ENCODE data around the gene SPOCK2. TPM values are rescaled to one million over a fixed set of nuclear protein-coding genes. Genes with fewer than 3 reads are reported as not detected.

SPOCK2 gene
- total RNA-seq, 1 donor from 2014 or later, result 3.2 TPM

- Mint-ChIP-seq H3K36me3 (peaks cover 35% of the 10 kb centered on the region), H3K9me3 (no peaks in the 10 kb centered on the region), H3K27ac (no peak overlapping the region), H3K4me1 (peaks cover 20% of the 10 kb centered on the region), H3K27me3 (ENCODE audit: insufficient read depth, low read depth) (no peaks in the 10 kb centered on the region), H3K4me3 (no peak overlapping the region)
- Histone ChIP-seq H3K27me3 (no peaks in the 10 kb centered on the region), H3K4me1 (no peaks in the 10 kb centered on the region), H2AFZ (replicated peaks) (no peak overlapping the region), H3K9ac (no peak overlapping the region), H3K4me3 (no peak overlapping the region), H3K27ac (no peak overlapping the region), H4K20me1 (ENCODE audit: low read depth) (no peaks in the 10 kb centered on the region), H3F3A (ENCODE audit: low read depth) (no peaks in the 10 kb centered on the region), H3K4me2 (no peak overlapping the region), H3K79me2 (ENCODE audit: low read depth) (no peaks in the 10 kb centered on the region), H3K9me3 (ENCODE audit: low read depth) (no peaks in the 10 kb centered on the region), H3K36me3 (no peaks in the 10 kb centered on the region)
- no peak for TF ChIP-seq EZH2 (IDR thresholded peaks at IDR 0.05)
- no peak for TF ChIP-seq EZH2phosphoT487 (IDR thresholded peaks at IDR 0.05)
- no peak for TF ChIP-seq CTCF (IDR thresholded peaks at IDR 0.05)
- no peak for DNase-seq (ENCODE audit: low spot score)
Measured at GRCh38 chr10:72098301-72098835, 10.0 kb upstream of the SPOCK2 start.

GRCh38 chr10:72097448-72098300, 9.3 kb upstream of the SPOCK2 start:
- H3K9me3 Mint-ChIP-seq, result no peaks in the 10 kb centered on the region

GRCh38 chr10:72096115-72097000, 8.0 kb upstream of the SPOCK2 start:
- TF ChIP-seq EZH2phosphoT487 (IDR thresholded peaks at IDR 0.05) (no peak), EZH2 (IDR thresholded peaks at IDR 0.05) (no peak), CTCF (IDR thresholded peaks at IDR 0.05) (no peak)
- Histone ChIP-seq H3K36me3 (no peaks in the 10 kb centered on the region), H3K9me3 (ENCODE audit: low read depth) (no peaks in the 10 kb centered on the region), H3K4me3 (no peak overlapping the region), H3F3A (ENCODE audit: low read depth) (no peaks in the 10 kb centered on the region), H3K27ac (no peak overlapping the region), H3K79me2 (ENCODE audit: low read depth) (no peaks in the 10 kb centered on the region), H3K4me2 (no peak overlapping the region), H3K27me3 (no peaks in the 10 kb centered on the region), H2AFZ (replicated peaks) (no peak overlapping the region), H3K4me1 (no peaks in the 10 kb centered on the region), H3K9ac (no peak overlapping the region), H4K20me1 (ENCODE audit: low read depth) (no peaks in the 10 kb centered on the region)
- Mint-ChIP-seq H3K4me3 (no peak overlapping the region), H3K36me3 (peaks cover 28% of the 10 kb centered on the region), H3K4me1 (peaks cover 27% of the 10 kb centered on the region), H3K9me3 (no peaks in the 10 kb centered on the region), H3K27ac (peak overlapping the region; percentile 34), H3K27me3 (ENCODE audit: insufficient read depth, low read depth) (no peaks in the 10 kb centered on the region)
- DNase-seq (ENCODE audit: low spot score), result peak; percentile 32

More at GRCh38 chr10:72097448-72098300, 9.3 kb upstream of the SPOCK2 start:
- H3K4me1 ChIP-seq, result no peaks in the 10 kb centered on the region
- H3K4me2 ChIP-seq, result no peak overlapping the region
- H4K20me1 ChIP-seq (ENCODE audit: low read depth), result no peaks in the 10 kb centered on the region
- no peaks in the 10 kb centered on the region for H3K79me2 ChIP-seq (ENCODE audit: low read depth)
- H2AFZ ChIP-seq (replicated peaks), result no peak overlapping the region
- H3K9me3 ChIP-seq (ENCODE audit: low read depth), result no peaks in the 10 kb centered on the region
- no peak for TF ChIP-seq CTCF (IDR thresholded peaks at IDR 0.05)
- TF ChIP-seq EZH2 (IDR thresholded peaks at IDR 0.05), result no peak
- no peak for TF ChIP-seq EZH2phosphoT487 (IDR thresholded peaks at IDR 0.05)
- DNase-seq (ENCODE audit: low spot score), result no peak
- no peaks in the 10 kb centered on the region for H3K36me3 ChIP-seq
- no peak overlapping the region for H3K4me3 ChIP-seq
- no peak overlapping the region for H3K9ac ChIP-seq
- Mint-ChIP-seq H3K27ac (no peak overlapping the region), H3K36me3 (peaks cover 34% of the 10 kb centered on the region), H3K4me1 (peaks cover 20% of the 10 kb centered on the region), H3K27me3 (ENCODE audit: insufficient read depth, low read depth) (no peaks in the 10 kb centered on the region), H3K4me3 (no peak overlapping the region)
- H3K27ac ChIP-seq, result no peak overlapping the region
- no peaks in the 10 kb centered on the region for H3K27me3 ChIP-seq
- H3F3A ChIP-seq (ENCODE audit: low read depth), result no peaks in the 10 kb centered on the region

Measured in neural progenitor cell (in vitro differentiated cells).